Measurements from ENCODE around the gene AP1G2.

Gene AP1G2

DNA sequence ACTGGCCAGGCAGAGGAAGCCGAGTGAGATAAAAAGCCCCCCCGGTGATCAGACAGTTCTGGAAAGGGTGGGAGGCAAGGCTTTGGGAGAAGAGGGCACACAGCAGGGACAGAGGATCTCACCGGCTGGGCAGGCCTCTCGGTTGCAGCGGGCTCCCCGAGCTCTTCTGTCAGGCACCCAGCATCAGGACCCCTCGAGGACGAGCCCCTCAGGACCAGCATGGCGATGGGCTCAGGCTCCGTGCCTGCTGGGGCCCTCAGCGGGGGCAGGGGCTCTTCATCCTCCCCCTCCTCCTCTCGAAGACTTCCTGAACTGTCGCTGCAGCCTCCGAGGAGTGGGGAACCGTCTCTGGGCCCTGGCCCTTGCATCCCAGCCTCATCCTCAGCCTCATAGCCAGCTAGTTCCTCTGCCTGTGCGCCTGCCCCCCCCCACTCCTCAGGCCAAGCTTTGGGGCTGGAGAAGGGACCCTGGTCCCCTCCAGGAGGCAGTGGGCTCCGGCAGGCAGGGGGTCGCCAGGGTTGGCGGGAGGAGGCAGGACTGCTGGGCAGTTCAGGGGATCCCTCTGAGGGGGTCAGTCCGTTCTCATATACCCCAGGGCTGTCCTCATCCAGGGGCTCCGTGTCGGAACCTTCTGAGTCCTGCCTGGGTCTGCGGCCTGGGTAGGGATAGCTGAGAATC, 3.4 kb upstream of the AP1G2 start:
- DNase-seq (ENCODE audit: low read depth in 2 of 2) = no peak

GRCh38 chr14:23569443-23570151, 2.0 kb upstream of the AP1G2 start:
- DNase-seq (ENCODE audit: low read depth in 2 of 2) = no peak

- no peak for DNase-seq (ENCODE audit: low read depth in 2 of 2)
Measured at GRCh38 chr14:23568600-23569331, 1.2 kb upstream of the AP1G2 start.

- no peak for DNase-seq (ENCODE audit: low read depth in 2 of 2)
Measured at GRCh38 chr14:23568021-23568599, 519 bp upstream of the AP1G2 start.

DNA sequence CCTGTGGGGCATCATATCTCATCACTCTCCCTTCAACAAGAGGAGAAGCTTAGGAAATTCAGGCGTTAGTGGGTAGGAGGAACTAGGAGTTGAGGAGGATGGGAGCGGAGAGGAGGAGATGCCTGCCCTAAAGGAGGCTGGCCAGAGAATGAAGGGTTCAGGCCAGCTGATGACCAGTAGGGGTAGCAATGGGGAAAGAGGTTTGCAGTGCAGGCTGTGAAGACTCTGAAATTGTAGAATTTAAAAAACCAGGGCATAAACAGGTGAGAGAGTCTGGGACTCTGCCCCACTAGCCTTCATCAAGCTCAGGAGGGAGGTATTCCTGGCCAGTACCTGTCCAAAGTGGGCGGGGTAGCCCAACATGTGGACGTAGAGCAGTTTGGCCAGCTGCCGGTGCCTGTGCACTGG, 809 bp downstream of the AP1G2 start:
- DNase-seq (ENCODE audit: low read depth in 2 of 2) = no peak

DNA sequence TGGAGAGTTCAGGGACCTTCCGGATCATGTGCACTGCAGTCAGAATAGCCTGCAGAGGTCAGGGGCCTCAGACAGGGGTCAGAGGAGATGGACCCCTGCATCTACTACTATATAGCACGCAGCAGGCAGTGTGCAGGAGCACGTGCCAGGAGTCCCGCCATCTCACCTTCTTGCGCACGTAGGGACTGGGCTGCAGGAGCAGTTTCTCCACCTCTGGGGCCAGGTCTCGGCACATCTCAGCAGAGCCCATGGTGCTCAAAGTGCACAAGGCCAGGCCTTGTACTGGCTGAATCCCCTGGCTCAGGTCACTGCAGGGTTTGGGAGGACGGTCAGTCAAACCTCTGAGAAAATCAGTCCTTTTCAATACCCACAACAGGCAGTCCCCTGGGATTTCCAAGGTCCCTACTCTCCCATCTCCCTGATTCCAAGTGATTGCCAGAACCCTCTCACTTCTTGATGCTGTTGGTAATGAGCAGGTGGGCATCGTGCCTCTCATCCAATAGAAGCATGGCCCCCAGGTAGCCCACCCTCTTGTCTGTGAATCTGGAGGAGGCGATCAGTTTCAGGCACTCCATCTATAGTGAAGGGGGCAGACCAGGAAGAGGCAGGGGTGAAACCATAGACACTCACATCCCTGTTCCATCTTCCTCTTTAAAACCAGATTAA, 1.3 kb downstream of the AP1G2 start:
- no peak for DNase-seq (ENCODE audit: low read depth in 2 of 2)

DNA sequence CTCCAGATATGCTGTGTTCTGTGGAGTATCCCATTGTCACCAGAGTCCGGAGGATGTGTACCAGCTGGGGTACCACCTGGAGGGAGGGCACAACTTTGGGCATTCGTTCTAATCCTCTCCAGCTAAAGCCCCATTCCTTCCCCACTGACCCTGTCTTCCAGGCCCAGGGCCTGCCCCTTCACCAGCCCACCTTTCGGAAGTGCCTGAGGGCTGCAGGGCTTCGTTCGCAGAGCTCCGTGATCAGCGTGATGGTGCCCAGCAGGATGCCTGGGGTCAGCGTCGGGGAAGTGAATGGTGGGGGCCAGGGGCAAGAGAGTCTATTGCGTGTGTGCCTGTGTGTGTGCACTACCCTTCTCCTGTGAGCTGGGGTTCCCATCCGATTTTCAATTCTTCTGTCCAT, 2.0 kb downstream of the AP1G2 start:
- DNase-seq (ENCODE audit: low read depth in 2 of 2) = no peak

DNA sequence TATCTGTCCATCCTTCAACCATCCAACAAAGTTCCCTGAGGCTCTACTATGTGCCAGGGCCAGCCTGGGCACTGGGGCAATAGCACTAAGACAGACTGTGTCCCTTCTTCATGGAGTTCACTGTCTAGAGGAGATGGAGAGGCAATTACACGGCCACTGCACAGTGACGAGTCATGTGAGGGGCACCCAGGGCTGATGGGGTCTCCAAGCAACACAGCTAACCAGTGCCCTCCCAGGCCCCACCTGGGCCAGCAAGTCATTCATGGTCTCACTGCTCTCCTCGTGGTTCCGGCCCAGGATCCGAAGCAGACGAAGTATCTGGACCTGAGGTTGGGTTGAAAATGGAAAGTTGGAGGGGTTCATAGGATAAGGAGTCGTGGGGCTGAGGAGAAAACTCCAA, 2.7 kb downstream of the AP1G2 start:
- no peak for DNase-seq (ENCODE audit: low read depth in 2 of 2)

GRCh38 chr14:23564181-23564812, 3.3 kb downstream of the AP1G2 start:
- DNase-seq (ENCODE audit: low read depth in 2 of 2) = no peak

DNA sequence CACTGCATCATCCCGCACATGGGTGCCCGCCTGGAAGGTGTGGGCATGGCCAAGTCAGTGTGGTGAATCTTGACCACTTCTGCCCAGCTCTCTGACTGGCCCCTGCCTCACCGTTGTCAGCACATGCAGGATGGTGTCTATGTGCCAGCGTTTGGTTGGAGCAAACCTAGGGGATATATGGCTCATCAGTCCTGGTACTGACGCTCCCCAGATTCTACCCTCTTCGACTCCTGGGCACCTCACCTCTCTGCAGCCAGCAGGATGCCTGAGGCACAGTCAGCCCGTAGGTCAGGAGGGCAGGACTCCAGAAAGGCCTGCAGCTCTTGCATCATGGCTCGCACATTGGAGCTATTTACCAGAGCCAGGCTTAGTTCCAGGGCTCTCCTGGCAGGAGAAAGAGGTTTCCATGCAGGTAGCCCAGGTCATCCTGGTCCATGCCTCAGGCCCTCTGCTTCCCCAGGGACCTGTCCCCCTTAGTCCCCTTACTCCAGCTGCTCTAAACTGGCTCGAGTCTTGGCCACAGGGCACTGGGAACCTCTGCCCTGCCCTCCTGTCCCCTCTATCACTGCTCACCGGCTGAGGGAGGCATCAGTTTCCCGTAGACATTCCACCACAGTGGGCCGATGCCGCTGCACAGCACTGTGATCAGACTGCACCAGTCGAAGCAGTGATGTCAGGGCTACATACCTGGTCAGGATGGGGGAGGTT, 4.0 kb downstream of the AP1G2 start:
- no peak for DNase-seq (ENCODE audit: low read depth in 2 of 2)

DNA sequence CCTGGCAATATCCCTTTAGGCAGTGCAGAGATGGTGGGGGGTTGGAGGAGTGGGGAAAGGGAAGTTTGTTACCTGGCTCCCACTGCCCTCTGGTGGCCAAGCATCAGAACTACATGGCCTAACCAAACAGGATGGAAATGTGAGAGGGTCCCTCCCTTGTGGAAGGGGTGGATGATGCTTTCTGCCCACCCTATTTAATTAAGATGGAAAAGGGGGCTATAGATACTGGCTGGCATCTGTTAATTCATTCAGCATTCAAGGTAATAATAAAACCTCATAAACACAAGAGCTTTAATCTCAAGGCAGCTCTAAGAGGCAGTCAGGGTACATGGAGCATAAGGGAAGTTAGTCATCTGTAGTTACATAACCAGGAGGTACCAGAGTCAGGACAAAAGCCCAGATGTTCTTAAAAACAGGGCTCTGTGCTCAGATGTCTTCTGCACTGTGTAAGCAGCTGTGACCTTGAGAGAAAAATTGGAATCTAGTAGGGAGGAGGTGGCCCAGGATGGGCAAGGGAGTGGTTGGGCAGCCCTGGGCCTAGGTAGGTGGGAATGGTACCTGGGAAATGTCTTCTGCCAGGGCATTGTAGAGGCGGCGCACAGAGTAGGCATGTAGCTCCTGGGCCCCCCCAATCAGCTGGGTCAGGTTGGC, 4.6 kb downstream of the AP1G2 start:
- DNase-seq (ENCODE audit: low read depth in 2 of 2) = no peak

GRCh38 chr14:23561873-23562821, 5.4 kb downstream of the AP1G2 start:
- DNase-seq (ENCODE audit: low read depth in 2 of 2) = no peak

DNA sequence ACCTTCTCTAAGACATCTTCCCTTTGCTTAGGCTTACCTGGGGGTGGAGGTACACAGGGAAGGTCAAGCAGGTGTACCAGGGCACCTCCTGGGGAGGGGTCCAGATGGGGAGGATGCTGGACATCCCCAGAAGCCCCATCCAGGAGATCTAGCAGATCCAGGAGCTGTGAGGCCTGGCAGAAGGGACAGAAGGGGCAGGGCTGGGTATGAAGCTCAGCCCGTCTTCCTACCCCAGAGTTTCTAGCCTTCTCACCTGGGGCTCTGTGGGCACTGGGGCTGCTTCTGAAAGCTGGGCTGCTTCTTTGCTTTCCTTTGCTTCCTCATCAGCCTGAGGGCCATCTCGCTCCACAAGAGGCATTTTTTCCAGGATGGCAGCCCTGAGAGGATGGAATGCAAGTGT, 6.3 kb downstream of the AP1G2 start:
- DNase-seq (ENCODE audit: low read depth in 2 of 2) = no peak

- no peak for DNase-seq (ENCODE audit: low read depth in 2 of 2)
Measured at GRCh38 chr14:23559926-23560520, 7.6 kb downstream of the AP1G2 start.

GRCh38 chr14:23559010-23559925, 8.3 kb downstream of the AP1G2 start:
- DNase-seq (ENCODE audit: low read depth in 2 of 2) = peak; percentile 45 to 52

DNA sequence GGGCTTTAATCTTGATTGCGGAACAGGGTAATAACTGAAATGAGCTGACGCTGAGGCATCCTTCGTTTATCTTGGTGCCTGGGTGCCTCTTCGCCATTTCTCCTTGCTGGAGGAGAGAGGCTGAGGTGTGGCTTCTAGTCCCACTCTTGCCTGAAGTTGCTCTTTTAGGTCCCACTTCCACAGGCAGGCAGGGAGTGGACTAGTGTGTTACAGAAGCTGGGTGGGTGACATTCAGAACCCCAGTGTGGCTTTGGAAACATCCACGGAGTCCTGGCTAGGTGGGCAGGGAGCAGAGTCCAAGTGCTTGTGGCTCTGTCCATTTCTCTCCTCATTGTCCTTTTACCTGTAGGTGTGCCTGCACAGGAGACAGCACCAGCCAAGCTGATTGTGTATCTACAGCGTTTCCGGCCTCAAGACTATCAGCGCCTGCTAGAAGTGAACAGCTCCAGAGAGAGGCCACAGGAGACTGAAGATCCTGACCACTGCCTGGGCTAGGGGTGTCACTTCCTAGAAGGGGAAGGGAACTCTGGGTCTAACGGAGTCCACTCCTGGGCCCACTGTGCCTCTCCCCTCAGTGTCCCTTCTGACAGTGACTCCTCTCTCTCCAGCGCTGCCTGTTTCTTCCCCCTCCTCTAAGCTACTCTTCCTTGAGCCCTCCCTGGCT, 9.1 kb downstream of the AP1G2 start:
- DNase-seq (ENCODE audit: low read depth in 2 of 2) = no peak

- DNase-seq (ENCODE audit: low read depth in 2 of 2) = no peak
Measured at GRCh38 chr14:23557946-23558345, 9.6 kb downstream of the AP1G2 start.
